Ovary (tissue), 9 donors: Measurements from ENCODE around the gene CSF2. TPM values are rescaled to one million over a fixed set of nuclear protein-coding genes. Genes with fewer than 3 reads are reported as not detected.

Source experiments
- DNase-seq, 5 donors: peaks; one replicate each; pipeline ENCODE4 v3.0.0-alpha.2; 2019 to 2020
- H3K27ac ChIP-seq, 2 donors: fragments of 200-600 bp; one replicate each; pipeline versions ENCODE4 v1.5.1 to v1.8.0; 2019 to 2022
- H3K27me3 ChIP-seq: fragments of 200-600 bp; one replicate; pipeline ENCODE4 v1.8.0; 2022
- H3K36me3 ChIP-seq: fragments of 200-600 bp; sonication (generic); one replicate; pipeline ENCODE4 v1.5.1; 2019
- H3K4me1 ChIP-seq: one replicate; pipeline ENCODE4 v1.8.1; 2013; ENCODE audit warnings: mild to moderate bottlenecking, moderate library complexity; ENCODE audit not compliant: insufficient read depth
- H3K4me3 ChIP-seq: fragments of 200-600 bp; sonication (generic); one replicate; pipeline ENCODE4 v1.5.1; 2017
- H3K9me3 ChIP-seq, 2 donors: fragments of 200-600 bp in 1 of 2; sonication (generic) in 1 of 2; one replicate each; pipeline versions ENCODE4 v1.5.1 to v1.8.1; 2013 to 2019; ENCODE audit warnings: mild to moderate bottlenecking in 1 of 2, moderate library complexity in 1 of 2
- EP300 ChIP-seq: sonication (generic); formaldehyde crosslinking; IDR thresholded peaks from one replicate; pipeline ENCODE4 v1.6.1; 2017; ENCODE audit warnings: antibody characterized with exemption
- POLR2A ChIP-seq: fragments of 450-650 bp; IDR thresholded peaks from one replicate; pipeline ENCODE4 v1.6.1; 2017; ENCODE audit warnings: antibody characterized with exemption, mild to moderate bottlenecking, moderate library complexity
- WGBS, 3 donors: extraction: QIAGEN DNeasy Blood & Tissue Kit in 1 of 3; methylation state at CpG; one replicate each; pipeline versions ENCODE4 v1.1.5 to v1.1.7; 2013 to 2017; 5-methylcytosine and 5-hydroxymethylcytosine counted together
- intact Hi-C, 4 donors: fragments of 100-400 bp; cut with DNase I; formaldehyde crosslinking; loops; one replicate each; pipeline versions ENCODE4 v1.11.0 to v1.15.1; 2022 to 2023
- polyA plus RNA-seq, 2 donors: library from polyadenylated mRNA; stranded (reverse); fragments of 200-250 nt in 1 of 2; fragments of 350-450 nt in 1 of 2; fragmentation: Illumina TruSeq in 1 of 2; extraction: RNeasy Lipid Tissue Mini Kit (QIAGEN cat#74804) in 1 of 2; gene quantifications; one replicate each; pipeline ENCODE4 v1.2.3, GENCODE V29; 2013 to 2014
- total RNA-seq, 7 donors: library from RNA; depleted of rRNA in 2 of 7; stranded (reverse); fragments of >200 nt in 2 of 7; fragmentation: NEBNext Ultra II Directional in 3 of 7; extraction: Animal tissue kit (Norgen Biotek cat#: 25700) in 3 of 7; gene quantifications; one replicate each; pipeline versions ENCODE4 v1.1.0 to v1.2.4, GENCODE V29; 2016 to 2023
- TF ChIP-seq, protein P1 (sequence below), 3 donors: fragments of 450-650 bp in 2 of 3; fragments of 200-600 bp in 1 of 3; IDR thresholded peaks; one replicate each; pipeline versions ENCODE4 v1.5.1 to v1.8.0; 2016 to 2022; ENCODE audit warnings: antibody characterized with exemption in 3 of 3, mild to moderate bottlenecking in 1 of 3
- donor health status: DM: no; HTN: no; CAD: no; lungs with moderate emphysema.
- donor health status: DM: no; HTN: no; CAD: no.
- donor health status: Bipolar disorder and iron deficiency.
- donor health status: DM: yes; HTN: yes; CAD: no.
- donor health status: DM: no; HTN: no; CAD: no.
- donor health status: DM: yes; HTN: yes; CAD: no.

Gene CSF2
- total and polyA plus RNA-seq, 9 donors = 0.28 TPM; not detected in 8

DNA sequence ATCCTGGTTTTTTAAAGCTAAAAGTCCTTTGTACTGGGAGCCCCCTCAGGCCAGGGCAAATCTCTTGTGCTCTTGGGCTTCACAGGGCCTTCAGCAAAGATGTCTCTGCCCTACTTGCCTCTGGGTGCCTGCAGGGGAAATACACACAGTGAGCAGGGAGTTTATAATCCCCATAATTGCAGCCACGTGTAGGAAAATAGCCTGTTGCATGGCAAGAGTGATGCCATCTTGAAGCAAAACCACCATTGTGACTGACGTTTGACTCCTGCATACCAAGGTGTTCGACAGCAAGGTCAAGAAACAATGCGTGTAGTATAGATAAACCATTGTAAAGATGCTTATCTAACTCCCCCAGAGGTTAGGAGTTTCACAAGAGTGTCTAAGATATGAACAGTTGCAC is 24.5 kb upstream of the CSF2 start:
- no peaks in the 10 kb centered on the region for H3K27me3 ChIP-seq
- DNase-seq = no peak
- H3K36me3 ChIP-seq = no peaks in the 10 kb centered on the region
- WGBS, 3 donors = 52 to 58% (median 54%) methylated on average over 4 of the region's 4 CpGs
- no peak overlapping the region for H3K4me3 ChIP-seq
- intact Hi-C loops = no loop called here
- no peak overlapping the region for H3K27ac ChIP-seq
- no peak for TF ChIP-seq EP300
- no peak for TF ChIP-seq POLR2A
- TF ChIP-seq, protein P1, sequence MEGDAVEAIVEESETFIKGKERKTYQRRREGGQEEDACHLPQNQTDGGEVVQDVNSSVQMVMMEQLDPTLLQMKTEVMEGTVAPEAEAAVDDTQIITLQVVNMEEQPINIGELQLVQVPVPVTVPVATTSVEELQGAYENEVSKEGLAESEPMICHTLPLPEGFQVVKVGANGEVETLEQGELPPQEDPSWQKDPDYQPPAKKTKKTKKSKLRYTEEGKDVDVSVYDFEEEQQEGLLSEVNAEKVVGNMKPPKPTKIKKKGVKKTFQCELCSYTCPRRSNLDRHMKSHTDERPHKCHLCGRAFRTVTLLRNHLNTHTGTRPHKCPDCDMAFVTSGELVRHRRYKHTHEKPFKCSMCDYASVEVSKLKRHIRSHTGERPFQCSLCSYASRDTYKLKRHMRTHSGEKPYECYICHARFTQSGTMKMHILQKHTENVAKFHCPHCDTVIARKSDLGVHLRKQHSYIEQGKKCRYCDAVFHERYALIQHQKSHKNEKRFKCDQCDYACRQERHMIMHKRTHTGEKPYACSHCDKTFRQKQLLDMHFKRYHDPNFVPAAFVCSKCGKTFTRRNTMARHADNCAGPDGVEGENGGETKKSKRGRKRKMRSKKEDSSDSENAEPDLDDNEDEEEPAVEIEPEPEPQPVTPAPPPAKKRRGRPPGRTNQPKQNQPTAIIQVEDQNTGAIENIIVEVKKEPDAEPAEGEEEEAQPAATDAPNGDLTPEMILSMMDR (IDR thresholded peaks at IDR 0.05) = no peak
- H3K4me1 ChIP-seq = no peaks in the 10 kb centered on the region
- H3K9me3 ChIP-seq = no peaks in the 10 kb centered on the region

DNA sequence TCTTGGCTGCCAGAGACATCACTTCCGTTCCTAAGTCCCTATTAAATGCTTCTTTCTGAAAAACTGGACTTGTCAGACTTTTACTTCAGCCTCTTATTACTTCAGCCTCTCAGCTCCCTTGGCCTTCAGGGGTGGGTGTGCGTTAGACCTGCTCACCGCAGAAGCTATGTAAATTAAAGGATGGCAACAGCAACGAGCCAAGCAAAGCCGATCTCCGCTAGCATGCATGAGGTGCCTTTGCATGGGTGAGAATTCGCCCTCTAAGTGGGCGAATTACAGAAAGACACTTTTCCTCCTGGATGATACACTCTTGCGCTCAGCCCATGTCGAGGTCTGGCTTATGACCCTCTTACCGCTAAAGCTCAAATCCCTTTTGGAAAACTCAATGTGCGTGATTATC is 24.0 kb upstream of the CSF2 start:
- H3K4me3 ChIP-seq = no peak overlapping the region
- DNase-seq = no peak
- TF ChIP-seq POLR2A = no peak
- TF ChIP-seq, protein P1 (IDR thresholded peaks at IDR 0.05) = no peak
- no peak for TF ChIP-seq EP300
- H3K4me1 ChIP-seq = no peaks in the 10 kb centered on the region
- intact Hi-C loops = no loop called here
- H3K9me3 ChIP-seq = no peaks in the 10 kb centered on the region
- H3K27ac ChIP-seq = no peak overlapping the region
- no peaks in the 10 kb centered on the region for H3K27me3 ChIP-seq
- WGBS, 3 donors = 86 to 91% (median 88%) methylated on average over 12 of the region's 12 CpGs
- H3K36me3 ChIP-seq = no peaks in the 10 kb centered on the region

DNA sequence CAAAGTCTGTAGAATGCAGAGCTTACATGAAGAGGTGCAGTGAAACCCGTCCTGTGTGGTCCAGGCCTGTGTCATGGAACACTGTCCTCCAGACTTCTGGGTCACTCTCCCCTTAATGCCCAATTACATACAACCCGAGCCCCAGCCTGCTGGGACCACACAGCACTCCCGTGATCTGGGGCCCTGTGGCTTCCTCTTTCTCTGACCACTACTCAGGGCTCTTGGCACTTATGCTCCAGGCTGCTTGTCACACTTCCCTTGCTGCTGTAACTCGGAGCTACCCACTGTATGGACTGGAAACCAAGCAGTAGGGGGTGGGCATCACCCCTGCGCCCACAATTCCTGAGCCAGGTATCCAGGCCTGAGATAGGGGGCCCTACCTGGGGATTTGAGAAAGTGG is 23.5 kb upstream of the CSF2 start:
- Histone ChIP-seq H3K4me1 (no peaks in the 10 kb centered on the region), H3K36me3 (no peaks in the 10 kb centered on the region), H3K4me3 (no peak overlapping the region), H3K27ac (no peak overlapping the region), H3K9me3 (no peaks in the 10 kb centered on the region), H3K27me3 (no peaks in the 10 kb centered on the region)
- intact Hi-C loops = no loop called here
- DNase-seq = peak in 1 of 5 donors; percentile 16
- TF ChIP-seq POLR2A (no peak), EP300 (no peak)
- TF ChIP-seq, protein P1 (IDR thresholded peaks at IDR 0.05) = no peak
- 68 to 75% (median 70%) methylated on average over 5 of the region's 5 CpGs for WGBS, 3 donors

GRCh38 chr5:132050661-132051552 is 22.7 kb upstream of the CSF2 start:
- TF ChIP-seq, protein P1 (IDR thresholded peaks at IDR 0.05) = no peak
- TF ChIP-seq EP300 (no peak), POLR2A (no peak)
- DNase-seq = peak in 1 of 5 donors; percentile 9
- Histone ChIP-seq H3K9me3 (no peaks in the 10 kb centered on the region), H3K36me3 (no peaks in the 10 kb centered on the region), H3K4me1 (no peaks in the 10 kb centered on the region), H3K27me3 (no peaks in the 10 kb centered on the region), H3K27ac (no peak overlapping the region), H3K4me3 (no peak overlapping the region)
- intact Hi-C loops = no loop called here
- 66 to 68% (median 66%) methylated on average over 9 of the region's 9 CpGs for WGBS, 3 donors
